PC-3 (cell line): ENCODE results near the gene TOMM34.

Source experiments
- EZH2 ChIP-seq: fragments of 300-600 bp; sonication (generic); IDR thresholded peaks from one replicate; pipeline ENCODE4 v1.6.1; 2017; ENCODE audit warnings: antibody characterized with exemption, mild to moderate bottlenecking, low read length; ENCODE audit not compliant: unreplicated experiment
- TF ChIP-seq, protein P1 (sequence below): fragments of 300-600 bp; sonication (generic); conservative IDR thresholded peaks from 2 replicates; pipeline ENCODE4 v1.5.1; 2017; ENCODE audit warnings: antibody characterized with exemption, low read depth, mild to moderate bottlenecking, low read length

DNA sequence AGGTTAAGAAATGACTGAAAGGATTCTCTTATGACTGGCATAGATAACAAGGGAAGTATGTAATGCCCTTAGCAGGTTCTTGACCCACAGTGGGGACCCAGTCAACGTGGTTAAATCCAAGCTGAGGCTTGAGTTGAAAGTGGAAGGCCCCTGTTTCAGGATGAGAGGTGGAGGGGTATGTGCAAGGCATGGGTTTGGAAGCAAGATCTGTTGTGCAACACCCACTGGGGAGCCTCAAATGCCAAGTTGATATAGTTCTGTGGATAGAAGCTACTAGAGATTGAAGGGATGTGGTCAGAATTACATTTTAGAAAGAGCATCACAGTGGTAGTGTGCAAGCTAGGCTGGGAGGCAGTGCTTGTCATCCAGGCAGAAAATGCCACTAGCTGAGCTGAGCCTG is 45.3 kb downstream of the TOMM34 start:
- TF ChIP-seq EZH2: no peak
- TF ChIP-seq, protein P1, sequence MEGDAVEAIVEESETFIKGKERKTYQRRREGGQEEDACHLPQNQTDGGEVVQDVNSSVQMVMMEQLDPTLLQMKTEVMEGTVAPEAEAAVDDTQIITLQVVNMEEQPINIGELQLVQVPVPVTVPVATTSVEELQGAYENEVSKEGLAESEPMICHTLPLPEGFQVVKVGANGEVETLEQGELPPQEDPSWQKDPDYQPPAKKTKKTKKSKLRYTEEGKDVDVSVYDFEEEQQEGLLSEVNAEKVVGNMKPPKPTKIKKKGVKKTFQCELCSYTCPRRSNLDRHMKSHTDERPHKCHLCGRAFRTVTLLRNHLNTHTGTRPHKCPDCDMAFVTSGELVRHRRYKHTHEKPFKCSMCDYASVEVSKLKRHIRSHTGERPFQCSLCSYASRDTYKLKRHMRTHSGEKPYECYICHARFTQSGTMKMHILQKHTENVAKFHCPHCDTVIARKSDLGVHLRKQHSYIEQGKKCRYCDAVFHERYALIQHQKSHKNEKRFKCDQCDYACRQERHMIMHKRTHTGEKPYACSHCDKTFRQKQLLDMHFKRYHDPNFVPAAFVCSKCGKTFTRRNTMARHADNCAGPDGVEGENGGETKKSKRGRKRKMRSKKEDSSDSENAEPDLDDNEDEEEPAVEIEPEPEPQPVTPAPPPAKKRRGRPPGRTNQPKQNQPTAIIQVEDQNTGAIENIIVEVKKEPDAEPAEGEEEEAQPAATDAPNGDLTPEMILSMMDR: no peak
